ENCODE data around the gene SMIM32. TPM values are rescaled to one million over a fixed set of nuclear protein-coding genes. Genes with fewer than 3 reads are reported as not detected.

SMIM32 gene
- total and polyA plus RNA-seq, 4 donors: 0.48 TPM; not detected in 3

- no peak for TF ChIP-seq CTCF (IDR thresholded peaks at IDR 0.05; ENCODE audit: control extremely low read depth, extremely low read depth)
- Histone ChIP-seq H3K27me3 (ENCODE audit: control insufficient read depth in 3 of 3, insufficient read depth in 3 of 3, low read length in 2 of 3) (peaks cover 0 to 10% (median 3%) of the 10 kb centered on the region in 3 donors), H3K4me3 (no peak overlapping the region), H3K4me1 (ENCODE audit: control insufficient read depth in 5 of 5, insufficient read depth in 5 of 5, low read length in 5 of 5) (no peaks in the 10 kb centered on the region), H3K9me3 (ENCODE audit: control insufficient read depth in 4 of 4, insufficient read depth in 3 of 4, low read length in 3 of 4) (peaks cover 0 to 10% (median 0%) of the 10 kb centered on the region in 4 donors), H3K9ac (ENCODE audit: insufficient read depth in 1 of 2, low read length in 2 of 2) (no peak overlapping the region), H3K27ac (ENCODE audit: low read depth in 1 of 2, low read length in 1 of 2) (no peak overlapping the region), H3K36me3 (ENCODE audit: control insufficient read depth in 4 of 4, insufficient read depth in 4 of 4, low read length in 4 of 4) (no peaks in the 10 kb centered on the region)
- ATAC-seq (ENCODE audit: insufficient read depth, low FRiP score) (no peak), DNase-seq (no peak)
- WGBS, 2 donors: 69 to 85% methylated on average over 4 of the region's 4 CpGs
Observed at GRCh38 chr5:136210259-136210658, 17.3 kb upstream of the SMIM32 start.

- no peaks in the 10 kb centered on the region for H3K4me1 ChIP-seq (ENCODE audit: control insufficient read depth in 5 of 5, insufficient read depth in 5 of 5, low read length in 5 of 5)
- no peak overlapping the region for H3K9ac ChIP-seq (ENCODE audit: insufficient read depth in 1 of 2, low read length in 2 of 2)
- 90 to 93% methylated on average over 14 of the region's 14 CpGs for WGBS, 2 donors
- no peak for ATAC-seq (ENCODE audit: insufficient read depth, low FRiP score)
- no peak for DNase-seq
- peaks cover 0 to 11% (median 0%) of the 10 kb centered on the region in 4 donors for H3K9me3 ChIP-seq (ENCODE audit: control insufficient read depth in 4 of 4, insufficient read depth in 3 of 4, low read length in 3 of 4)
- no peak overlapping the region for H3K4me3 ChIP-seq
- TF ChIP-seq CTCF (IDR thresholded peaks at IDR 0.05; ENCODE audit: control extremely low read depth, extremely low read depth): no peak
- no peaks in the 10 kb centered on the region for H3K36me3 ChIP-seq (ENCODE audit: control insufficient read depth in 4 of 4, insufficient read depth in 4 of 4, low read length in 4 of 4)
- H3K27ac ChIP-seq (ENCODE audit: low read depth in 1 of 2, low read length in 1 of 2): no peak overlapping the region
- H3K27me3 ChIP-seq (ENCODE audit: control insufficient read depth in 3 of 3, insufficient read depth in 3 of 3, low read length in 2 of 3): peaks cover 0 to 9% (median 3%) of the 10 kb centered on the region in 3 donors
Observed at GRCh38 chr5:136209346-136209910, 16.5 kb upstream of the SMIM32 start.

GRCh38 chr5:136208916-136209315 is 16.0 kb upstream of the SMIM32 start:
- ATAC-seq (ENCODE audit: insufficient read depth, low FRiP score) (no peak), DNase-seq (no peak)
- Histone ChIP-seq H3K4me1 (ENCODE audit: control insufficient read depth in 5 of 5, insufficient read depth in 5 of 5, low read length in 5 of 5) (no peaks in the 10 kb centered on the region), H3K9ac (ENCODE audit: insufficient read depth in 1 of 2, low read length in 2 of 2) (no peak overlapping the region), H3K9me3 (ENCODE audit: control insufficient read depth in 4 of 4, insufficient read depth in 3 of 4, low read length in 3 of 4) (peaks cover 0 to 12% (median 0%) of the 10 kb centered on the region in 4 donors), H3K27ac (ENCODE audit: low read depth in 1 of 2, low read length in 1 of 2) (no peak overlapping the region), H3K36me3 (ENCODE audit: control insufficient read depth in 4 of 4, insufficient read depth in 4 of 4, low read length in 4 of 4) (no peaks in the 10 kb centered on the region), H3K4me3 (no peak overlapping the region), H3K27me3 (ENCODE audit: control insufficient read depth in 3 of 3, insufficient read depth in 3 of 3, low read length in 2 of 3) (peaks cover 0 to 8% (median under 1%) of the 10 kb centered on the region in 3 donors)
- WGBS, 2 donors: 57 to 62% methylated on average over 3 of the region's 3 CpGs
- no peak for TF ChIP-seq CTCF (IDR thresholded peaks at IDR 0.05; ENCODE audit: control extremely low read depth, extremely low read depth)

GRCh38 chr5:136207631-136208030 is 14.7 kb upstream of the SMIM32 start:
- no peak overlapping the region for H3K27ac ChIP-seq (ENCODE audit: low read depth in 1 of 2, low read length in 1 of 2)
- no peak for ATAC-seq (ENCODE audit: insufficient read depth, low FRiP score)
- H3K27me3 ChIP-seq (ENCODE audit: control insufficient read depth in 3 of 3, insufficient read depth in 3 of 3, low read length in 2 of 3): peaks cover 0 to 4% (median 0%) of the 10 kb centered on the region in 3 donors
- no peaks in the 10 kb centered on the region for H3K4me1 ChIP-seq (ENCODE audit: control insufficient read depth in 5 of 5, insufficient read depth in 5 of 5, low read length in 5 of 5)
- H3K4me3 ChIP-seq: no peak overlapping the region
- no peak for TF ChIP-seq CTCF (IDR thresholded peaks at IDR 0.05; ENCODE audit: control extremely low read depth, extremely low read depth)
- H3K9ac ChIP-seq (ENCODE audit: insufficient read depth in 1 of 2, low read length in 2 of 2): no peak overlapping the region
- DNase-seq: no peak
- 90 to 92% methylated on average over 7 of the region's 7 CpGs for WGBS, 2 donors
- peaks cover 0 to 11% (median 0%) of the 10 kb centered on the region in 4 donors for H3K9me3 ChIP-seq (ENCODE audit: control insufficient read depth in 4 of 4, insufficient read depth in 3 of 4, low read length in 3 of 4)
- H3K36me3 ChIP-seq (ENCODE audit: control insufficient read depth in 4 of 4, insufficient read depth in 4 of 4, low read length in 4 of 4): no peaks in the 10 kb centered on the region

All from lung (tissue), 12 donors.